Stimulated activated CD8-positive, alpha-beta memory T cell treated with anti-CD3 and anti-CD28 coated beads, Interleukin-12 subunit alpha, Interleukin-12 subunit beta, amount 100 ng/mL, for 1 hour (primary cell): ENCODE data around the gene LILRA1.
"Not testable (repeated sequence)": the region's sequence is repeated elsewhere in the genome, so short reads cannot be mapped to it uniquely, and the experiment has no call there.

ENCODE experiments used
- DNase-seq: peaks from one replicate; pipeline ENCODE4 v3.0.0-alpha.2; 2020; ENCODE audit warnings: low read depth

The LILRA1 gene

DNA sequence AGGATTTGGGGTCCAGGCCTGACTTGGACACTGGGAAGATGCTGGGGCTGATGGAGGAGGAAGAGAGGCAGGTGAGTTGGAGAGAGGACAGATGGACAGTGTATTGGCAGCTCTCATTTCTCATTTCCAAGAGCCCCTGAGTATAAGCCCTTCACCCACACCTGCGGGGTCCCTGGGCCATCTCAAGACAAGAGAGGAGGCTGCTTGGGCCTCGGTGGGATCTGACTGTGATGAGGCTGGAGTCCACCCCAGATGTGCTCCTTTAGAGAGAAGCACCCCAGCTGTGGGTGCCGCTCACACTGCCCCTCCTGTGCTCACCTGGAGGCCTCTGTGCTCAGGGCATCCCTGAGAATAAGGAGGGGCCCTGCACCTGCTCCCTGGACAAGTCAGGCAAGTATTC lies 16.1 kb upstream of the LILRA1 start:
- no peak for DNase-seq

DNA sequence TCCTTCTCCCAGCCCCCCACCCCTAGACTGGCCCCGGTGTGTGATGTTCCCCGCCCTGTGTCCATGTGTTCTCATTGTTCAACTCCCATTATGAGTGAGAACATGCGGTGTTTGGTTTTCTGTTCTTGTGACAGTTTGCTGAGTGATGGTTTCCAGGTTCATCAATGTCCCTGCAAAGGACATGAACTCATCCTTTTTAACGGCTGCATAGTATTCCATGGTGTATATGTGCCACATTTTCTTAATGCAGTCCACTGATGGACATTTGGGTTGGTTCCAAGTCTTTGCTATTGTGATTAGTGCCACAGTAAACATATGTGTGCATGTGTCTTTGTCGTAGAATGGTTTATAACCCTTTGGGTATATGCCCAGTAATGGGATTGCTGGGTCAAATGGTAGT lies 15.2 kb upstream of the LILRA1 start:
- not testable (repeated sequence) for DNase-seq

DNA sequence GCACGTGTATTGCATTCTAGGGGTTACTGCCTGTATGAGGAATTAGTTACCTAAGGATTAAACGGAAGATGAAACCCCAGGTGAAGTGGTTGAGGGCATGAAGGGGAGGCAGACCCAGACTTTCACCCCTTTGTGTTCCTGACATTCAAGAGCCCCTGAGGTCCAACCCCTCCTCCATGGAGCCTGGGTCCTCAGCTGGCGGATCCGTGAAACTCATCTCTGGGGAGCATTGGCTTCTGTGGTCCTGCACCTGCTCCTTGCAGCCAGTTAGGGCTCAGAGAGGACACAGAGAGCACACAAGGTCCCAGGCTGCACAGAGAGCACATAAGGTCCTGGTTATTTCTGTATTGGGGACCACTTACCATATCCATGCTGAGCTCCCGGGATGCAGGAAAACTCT lies 7.0 kb upstream of the LILRA1 start:
- no peak for DNase-seq

DNA sequence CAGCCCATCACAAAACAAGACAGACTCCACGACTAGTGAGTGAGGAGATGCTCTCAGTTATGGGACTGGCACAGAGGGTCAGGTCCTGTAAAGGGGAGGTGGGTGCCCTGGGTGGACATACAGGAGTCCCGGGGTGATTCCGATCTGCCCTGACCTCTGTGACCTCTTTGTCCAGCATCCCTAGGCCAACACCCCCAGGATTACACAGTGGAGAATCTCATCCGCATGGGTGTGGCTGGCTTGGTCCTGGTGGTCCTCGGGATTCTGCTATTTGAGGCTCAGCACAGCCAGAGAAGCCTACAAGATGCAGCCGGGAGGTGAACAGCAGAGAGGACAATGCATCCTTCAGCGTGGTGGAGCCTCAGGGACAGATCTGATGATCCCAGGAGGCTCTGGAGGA lies 6.4 kb upstream of the LILRA1 start:
- no peak for DNase-seq

DNA sequence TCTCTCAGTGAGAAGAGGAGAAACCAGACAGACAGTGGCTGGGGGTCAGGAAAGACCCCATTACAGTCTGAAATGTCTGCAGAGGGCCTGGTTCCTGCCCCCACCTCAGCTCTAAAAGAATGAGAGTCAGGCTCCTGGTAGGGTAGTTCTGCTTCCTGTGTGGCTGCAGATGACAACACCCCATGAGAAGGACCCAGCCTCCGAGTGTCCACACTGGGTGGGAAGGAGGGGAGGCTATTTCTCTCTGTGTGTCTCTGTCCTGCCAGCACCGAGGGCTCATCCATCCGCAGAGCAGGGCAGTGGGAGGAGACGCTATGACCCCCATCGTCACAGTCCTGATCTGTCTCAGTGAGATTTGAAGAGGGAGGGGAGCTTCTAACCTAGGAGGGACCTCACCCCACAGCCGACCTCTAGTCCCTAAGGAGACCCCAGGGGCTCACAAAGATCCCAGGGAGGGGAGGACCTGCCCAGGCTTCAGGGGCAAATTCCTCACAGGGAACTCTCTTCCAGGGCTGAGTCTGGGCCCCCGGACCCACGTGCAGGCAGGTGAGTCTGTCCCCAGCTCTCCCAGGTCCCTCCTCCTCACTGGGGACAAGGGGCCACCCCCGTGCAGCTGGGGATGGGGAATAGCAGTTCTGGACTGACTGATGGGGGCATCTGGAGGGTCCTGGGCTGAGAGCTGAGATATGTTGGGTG lies 647 bp downstream of the LILRA1 start:
- DNase-seq: not testable (repeated sequence)

DNA sequence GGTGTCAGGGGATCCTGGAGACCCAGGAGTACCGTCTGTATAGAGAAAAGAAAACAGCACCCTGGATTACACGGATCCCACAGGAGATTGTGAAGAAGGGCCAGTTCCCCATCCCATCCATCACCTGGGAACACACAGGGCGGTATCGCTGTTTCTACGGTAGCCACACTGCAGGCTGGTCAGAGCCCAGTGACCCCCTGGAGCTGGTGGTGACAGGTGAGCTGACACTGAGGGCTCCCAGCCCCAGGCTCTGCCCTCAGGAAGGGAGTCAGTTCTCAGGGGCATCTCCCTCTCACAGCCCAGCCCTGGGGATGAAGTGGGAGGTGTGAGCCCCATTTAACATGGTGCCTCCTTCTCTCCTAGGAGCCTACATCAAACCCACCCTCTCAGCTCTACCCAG lies 1.3 kb downstream of the LILRA1 start:
- DNase-seq: no peak

DNA sequence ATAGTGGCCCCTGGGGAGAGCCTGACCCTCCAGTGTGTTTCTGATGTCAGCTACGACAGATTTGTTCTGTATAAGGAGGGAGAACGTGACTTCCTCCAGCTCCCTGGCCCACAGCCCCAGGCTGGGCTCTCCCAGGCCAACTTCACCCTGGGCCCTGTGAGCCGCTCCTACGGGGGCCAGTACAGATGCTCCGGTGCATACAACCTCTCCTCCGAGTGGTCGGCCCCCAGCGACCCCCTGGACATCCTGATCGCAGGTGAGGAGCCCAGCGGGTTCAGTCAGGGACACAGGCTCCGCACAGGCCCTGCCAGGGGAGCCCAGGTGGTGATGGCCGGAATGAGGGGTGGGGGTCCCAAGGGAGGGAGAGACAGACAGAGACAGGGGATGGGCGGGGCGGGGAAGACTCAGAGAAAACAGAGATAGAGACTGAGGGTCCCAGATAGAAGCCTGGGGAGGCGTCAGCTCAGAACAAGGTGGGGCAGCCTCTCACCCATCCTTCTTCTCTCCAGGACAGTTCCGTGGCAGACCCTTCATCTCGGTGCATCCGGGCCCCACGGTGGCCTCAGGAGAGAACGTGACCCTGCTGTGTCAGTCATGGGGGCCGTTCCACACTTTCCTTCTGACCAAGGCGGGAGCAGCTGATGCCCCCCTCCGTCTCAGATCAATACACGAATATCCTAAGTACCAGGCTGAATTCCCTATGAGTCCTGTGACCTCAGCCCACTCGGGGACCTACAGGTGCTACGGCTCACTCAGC lies 2.4 kb downstream of the LILRA1 start:
- DNase-seq: not testable (repeated sequence)

DNA sequence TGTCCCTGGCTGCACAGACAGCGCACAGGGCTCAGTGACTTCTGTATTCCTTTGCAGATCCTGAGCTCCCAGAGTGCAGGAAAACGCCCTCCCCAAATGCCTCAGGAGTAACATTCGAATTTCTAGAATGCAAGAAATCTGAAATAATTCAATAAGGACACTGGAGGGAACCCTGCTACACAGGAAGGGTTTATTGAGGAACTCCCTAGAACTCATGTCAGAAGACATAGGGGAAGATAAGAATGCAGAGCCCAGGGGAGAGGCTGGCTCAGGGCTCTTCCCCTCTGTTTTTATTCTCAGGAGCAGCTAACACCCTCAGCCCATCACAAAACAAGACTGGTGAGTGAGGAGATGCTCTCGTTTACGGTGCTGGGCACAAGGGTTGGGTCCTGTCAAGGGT lies 6.8 kb downstream of the LILRA1 start:
- DNase-seq: no peak

DNA sequence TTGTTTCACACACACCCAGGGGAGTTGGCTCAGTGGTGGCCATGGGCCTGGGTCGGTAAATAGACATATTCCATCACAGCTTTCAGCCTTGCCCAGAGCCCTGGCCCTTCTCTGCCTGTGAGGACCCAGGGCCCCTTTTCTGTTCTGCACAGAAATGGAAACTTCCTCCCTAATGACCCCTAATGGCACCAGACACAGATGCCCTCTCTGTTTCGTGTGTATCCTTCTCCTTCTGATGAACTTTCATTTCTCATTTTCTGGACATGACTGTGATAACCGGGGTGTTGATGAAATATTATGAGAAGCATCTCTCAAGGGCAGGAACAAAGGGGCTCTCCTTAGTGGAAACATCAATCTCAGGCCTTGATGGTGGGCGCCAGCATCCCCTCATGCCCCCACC lies 12.8 kb downstream of the LILRA1 start:
- DNase-seq: no peak

DNA sequence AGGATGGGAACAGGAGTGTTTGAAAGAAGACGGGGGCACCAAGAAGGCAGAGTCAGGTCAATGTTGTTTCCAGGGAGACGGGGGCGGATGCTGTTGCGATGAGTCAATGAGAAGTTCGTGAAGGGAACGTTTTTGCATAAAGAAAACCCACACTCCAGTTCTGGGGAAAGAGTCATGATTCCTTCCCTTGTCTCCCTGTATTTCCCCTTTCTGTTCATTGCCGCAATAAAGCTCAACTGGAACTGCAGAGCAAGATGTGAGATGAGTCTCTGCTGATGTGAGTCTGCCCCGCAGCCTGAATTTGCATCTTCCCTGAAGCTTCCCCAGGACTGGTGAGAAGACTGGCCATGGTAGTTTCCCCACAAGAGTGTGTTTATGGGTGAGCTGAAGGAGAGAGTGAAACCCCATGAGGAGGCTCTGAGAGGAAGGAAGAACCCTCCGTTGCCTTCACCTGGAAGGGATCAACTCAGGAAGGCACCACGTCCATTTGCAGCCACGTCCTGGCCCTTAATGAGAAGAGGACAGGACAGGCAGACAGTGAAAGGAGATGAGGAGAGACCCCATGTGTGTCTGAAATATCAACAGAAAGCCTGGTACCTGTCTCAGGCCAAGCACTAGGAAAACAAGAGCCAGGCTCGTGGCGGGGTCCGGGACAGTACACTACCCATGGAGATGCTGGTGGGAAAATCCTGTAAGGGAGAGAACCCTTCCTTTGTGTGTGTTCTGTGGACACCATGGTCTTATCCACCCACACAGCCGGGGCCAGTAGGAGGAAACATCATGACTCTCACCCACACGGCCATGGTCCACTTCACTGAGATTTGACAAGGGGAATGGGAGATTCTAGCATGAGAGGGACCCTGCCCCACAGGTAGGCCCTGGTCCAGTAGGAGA lies 13.7 kb downstream of the LILRA1 start:
- DNase-seq: no peak

DNA sequence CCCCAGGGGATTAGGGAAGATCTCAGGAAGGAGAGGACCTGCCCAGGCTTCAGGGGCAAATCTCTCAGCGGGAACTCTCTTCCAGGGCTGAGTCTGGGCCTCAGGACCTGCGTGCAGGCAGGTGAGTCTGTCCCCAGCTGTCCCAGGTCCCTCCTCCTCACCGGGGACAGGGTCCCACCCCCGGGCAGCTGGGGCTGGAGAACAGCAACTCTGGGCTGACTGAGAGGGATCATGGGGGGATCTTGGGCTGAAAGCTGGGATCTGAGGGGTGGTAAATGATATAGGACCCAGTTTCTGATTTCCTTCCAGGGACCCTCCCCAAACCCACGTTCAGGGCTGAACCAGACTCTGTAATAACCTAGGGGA lies 14.3 kb downstream of the LILRA1 start:
- no peak for DNase-seq

DNA sequence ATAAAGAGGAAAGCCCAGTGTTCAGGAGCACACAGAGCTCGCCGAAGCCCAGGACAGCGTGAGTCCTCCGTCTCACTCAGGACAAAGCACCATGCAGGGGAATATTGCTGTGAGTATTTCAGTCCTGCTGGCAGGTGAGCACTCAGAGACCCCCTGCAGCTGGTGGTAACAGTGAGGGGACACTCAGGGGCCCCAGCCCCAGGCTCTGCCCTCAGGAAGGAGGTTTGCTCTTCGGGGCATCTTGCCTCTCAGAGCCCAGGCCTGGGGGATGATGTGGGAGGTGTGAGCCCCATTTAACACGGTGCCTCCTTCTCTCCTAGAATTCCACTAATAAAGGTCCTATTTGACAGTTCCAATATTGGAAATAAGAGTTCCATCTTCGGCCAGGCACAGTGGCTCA lies 14.8 kb downstream of the LILRA1 start:
- no peak for DNase-seq

DNA sequence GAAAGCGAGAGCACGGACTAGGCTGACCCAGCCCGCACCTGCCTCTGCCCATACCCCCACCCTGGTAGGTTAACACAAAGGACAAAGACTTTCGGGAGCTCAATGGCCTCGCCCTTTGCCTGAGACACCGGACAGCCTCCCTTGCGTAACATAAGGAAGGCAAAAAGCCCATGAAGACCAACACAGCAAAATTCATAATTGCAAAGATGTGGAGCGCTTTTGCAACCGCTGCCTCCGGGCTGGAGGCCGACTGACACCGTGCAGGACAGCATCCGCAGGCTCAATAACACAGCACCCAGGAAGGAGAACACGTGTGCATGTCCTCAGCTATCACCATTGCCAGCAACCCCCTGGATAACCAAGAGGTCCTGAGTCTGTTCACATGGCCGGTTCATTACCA lies 15.4 kb downstream of the LILRA1 start:
- no peak for DNase-seq

DNA sequence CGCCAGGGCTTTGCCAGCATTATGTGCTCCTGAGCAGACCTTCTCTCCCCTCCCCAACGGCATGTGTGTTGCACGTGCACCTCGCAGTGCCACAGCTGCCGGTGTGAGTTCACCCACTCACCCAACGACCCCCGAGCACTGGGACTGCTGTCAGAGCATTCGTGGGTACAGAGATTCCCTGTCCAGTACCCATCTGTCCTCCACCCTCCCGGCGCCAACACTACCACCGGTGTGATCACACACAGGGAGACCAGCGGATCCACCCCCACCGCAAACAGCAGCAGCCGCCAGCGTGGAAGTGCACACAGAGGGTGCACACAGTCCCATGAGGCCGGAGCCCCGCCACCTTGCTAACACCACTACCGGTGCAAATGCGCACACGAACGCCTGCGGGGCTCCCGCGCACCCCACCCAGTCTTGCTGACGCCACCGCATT lies 15.9 kb downstream of the LILRA1 start:
- DNase-seq: no peak

DNA sequence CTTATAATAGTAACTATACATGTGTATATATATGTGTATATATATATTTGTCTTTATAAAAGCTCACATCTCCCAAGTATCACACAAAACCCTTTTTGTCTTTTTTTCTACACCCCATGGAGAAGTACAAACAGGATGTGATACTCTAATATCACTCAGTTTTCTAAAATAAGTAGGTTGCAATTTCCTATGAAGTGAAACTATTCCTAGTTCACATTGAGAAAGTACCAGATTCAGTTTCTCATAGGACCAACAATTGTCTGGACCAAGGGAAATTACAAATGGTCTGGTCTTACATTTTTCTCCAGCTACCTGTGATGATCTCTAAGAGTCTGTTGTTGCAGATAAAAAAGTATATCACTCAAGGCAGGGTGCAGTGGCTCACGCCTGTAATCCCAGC lies 19.0 kb downstream of the LILRA1 start:
- no peak for DNase-seq

DNA sequence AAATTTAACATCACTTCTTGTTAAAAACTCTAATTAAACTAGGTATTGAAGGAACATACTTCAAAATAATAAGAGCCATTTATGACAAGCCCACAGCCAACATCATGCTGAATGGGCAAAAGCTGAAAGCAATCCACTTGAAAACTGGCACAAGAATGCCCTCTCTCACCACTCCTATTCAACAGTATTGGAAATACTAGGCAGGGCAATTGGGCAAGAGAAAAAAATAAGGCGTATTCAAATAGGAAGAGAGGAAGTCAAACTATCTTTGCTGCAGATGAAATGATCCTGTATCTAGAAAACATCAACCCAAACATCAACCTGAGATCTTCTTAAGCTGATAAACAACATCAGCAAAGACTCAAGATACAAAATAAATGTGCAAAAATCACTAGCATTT lies 21.3 kb downstream of the LILRA1 start:
- no peak for DNase-seq

DNA sequence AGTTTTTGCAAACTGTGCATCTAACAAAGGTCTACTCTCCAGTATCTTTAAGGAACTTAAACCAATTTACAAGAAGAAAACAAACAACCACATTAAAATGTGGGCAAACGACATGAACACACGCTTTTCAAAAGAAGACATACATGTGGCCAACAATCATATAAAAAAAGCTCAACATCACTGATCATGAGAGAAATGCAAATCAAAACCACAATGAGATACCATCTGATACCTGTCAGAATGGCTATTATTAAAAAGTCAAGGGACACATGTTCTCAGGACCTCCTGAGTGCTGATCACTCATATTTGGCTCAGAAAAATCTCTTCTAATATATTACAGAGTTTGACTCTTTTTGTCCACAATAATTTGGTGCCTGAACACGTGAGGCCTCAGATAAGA lies 22.6 kb downstream of the LILRA1 start:
- no peak for DNase-seq

DNA sequence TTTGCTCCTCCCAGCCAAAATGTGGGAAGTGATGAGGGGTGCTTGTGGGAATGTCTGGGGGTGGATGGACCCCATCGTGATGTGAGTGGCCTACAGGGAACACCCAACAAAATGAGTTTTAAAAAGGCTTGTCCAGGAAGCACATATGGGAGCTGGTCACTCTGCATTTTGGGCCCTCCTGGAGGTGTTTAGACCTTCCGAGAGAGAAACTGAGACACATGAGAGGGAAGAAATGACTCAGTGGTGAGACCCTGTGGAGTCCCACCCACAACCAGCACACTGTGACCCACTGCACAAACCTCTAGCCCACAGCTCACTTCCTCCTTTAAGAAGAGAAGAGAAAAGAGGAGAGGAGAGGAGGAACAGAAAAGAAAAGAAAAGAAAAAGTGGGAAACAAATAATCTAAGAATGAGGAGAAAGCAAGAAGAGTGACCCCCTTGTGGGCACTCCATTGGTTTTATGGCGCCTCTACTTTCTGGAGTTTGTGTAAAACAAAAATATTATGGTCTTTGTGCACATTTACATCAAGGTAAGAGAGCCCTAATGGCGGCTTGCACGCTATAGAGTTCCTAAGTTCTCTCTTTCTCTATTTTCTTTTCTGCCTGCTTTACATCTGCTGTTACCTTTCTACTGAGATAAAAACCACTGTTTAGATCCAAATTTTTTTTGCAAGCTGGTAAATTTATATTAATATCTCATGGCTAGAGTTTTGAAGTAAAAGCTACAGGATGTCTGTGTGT lies 23.6 kb downstream of the LILRA1 start:
- DNase-seq: no peak

DNA sequence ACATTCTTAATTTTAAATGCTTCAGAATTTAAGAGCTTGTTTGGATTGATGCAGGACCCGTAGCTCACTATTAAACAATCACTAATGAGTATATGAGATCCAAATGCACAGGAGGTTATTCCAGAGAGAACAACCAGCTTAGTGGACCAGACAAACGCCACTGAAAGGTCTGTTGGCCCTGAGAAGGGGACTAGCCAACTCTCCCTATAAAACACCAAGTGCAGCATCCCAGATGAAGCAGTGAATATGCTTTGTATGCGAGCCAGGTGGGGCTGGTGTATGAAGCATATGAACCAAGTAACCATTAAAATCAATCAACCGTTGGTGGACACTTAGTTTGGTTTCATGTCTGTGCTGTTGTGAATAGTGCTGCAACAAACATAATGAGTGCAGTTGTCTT lies 27.0 kb downstream of the LILRA1 start:
- no peak for DNase-seq

DNA sequence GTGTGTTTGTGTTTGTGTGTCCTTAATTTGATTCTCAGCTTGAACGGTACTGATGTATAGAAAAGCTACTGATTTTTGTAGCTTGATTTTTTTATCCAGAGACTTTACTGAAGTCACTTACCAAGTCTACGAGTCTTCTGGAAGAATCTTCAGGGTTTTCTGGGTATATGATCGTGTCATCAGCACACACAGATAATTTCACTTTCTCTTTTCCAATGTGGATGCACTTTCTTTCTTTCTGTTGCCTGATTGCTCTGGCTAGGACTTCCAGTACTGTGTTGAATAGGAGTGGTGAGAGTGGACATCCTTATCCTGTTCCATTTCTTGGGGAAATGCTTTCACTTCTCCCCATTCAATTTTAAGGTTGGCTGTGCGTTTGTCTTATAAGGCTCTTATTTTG lies 29.0 kb downstream of the LILRA1 start:
- no peak for DNase-seq

DNA sequence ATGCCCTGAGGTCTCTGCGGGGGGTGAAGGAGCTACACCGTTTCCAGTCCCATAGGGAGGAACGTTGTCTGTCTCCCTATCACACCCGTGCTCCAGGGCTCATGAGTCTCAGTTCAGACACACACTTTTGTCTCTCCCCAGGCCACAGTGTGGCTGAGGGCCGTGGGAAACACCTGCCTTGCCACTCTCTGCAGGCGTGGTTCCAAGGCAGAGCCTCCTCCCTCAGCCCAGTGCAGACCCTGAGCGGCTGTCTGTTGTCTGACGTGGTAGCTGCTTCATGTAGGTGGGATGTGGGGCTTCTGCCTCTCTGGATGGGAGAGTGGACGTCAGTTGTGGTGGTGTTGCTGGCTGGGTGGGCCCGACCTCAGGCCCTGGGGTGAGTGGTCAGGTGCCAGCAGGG lies 30.8 kb downstream of the LILRA1 start:
- DNase-seq: not testable (repeated sequence)
